Femur (tissue), 1 donor: ENCODE measurements around the gene GSTO1.

Experiments
- DNase-seq: peaks from one replicate; pipeline ENCODE4 v3.0.0-alpha.2; 2017

Gene GSTO1

GRCh38 chr10:104307576-104308438, 53.1 kb downstream of the GSTO1 start:
- no peak for DNase-seq

- DNase-seq, result no peak
Observed at GRCh38 chr10:104308439-104308903, 53.8 kb downstream of the GSTO1 start.

GRCh38 chr10:104309980-104310978, 55.6 kb downstream of the GSTO1 start:
- peak; percentile 67 for DNase-seq

GRCh38 chr10:104311184-104311720, 56.6 kb downstream of the GSTO1 start:
- DNase-seq, result no peak

GRCh38 chr10:104314591-104315485, 60.1 kb downstream of the GSTO1 start:
- no peak for DNase-seq

- DNase-seq, result no peak
Observed at GRCh38 chr10:104315486-104315921, 60.8 kb downstream of the GSTO1 start.

GRCh38 chr10:104316321-104317099, 61.8 kb downstream of the GSTO1 start:
- DNase-seq, result no peak
